IMR-90 (cell line): ENCODE measurements around the gene FAM193A. TPM values are rescaled to one million over a fixed set of nuclear protein-coding genes. Genes with fewer than 3 reads are reported as not detected.

Source experiments
- ATAC-seq: fragments of 200-7000 bp; cut with Tn5 transposase; 2 replicates; pipeline ENCODE4 v1.9.1; 2020; ENCODE audit warnings: low read depth, mild to moderate bottlenecking, moderate library complexity
- BruUV-seq: library from RNA; stranded (reverse); fragments of 400-500 nt; replicated peaks from 2 replicates; lab custom pipeline; 2021; lab: Mats Ljungman, UMichigan
- CTCF ChIA-PET: fragments of 300-600 bp; formaldehyde crosslinking; extraction: SDS; loops from one replicate; lab custom pipeline; 2021; ENCODE audit warnings: antibody characterized with exemption; lab: Yijun Ruan, JAX
- POLR2A ChIA-PET: fragments of 300-600 bp; sonication (Branson Sonifier 250); formaldehyde crosslinking; loops from one replicate; lab custom pipeline; 2022; ENCODE audit warnings: antibody characterized with exemption; ENCODE audit not compliant: unreplicated experiment; lab: Charles Lee
- DNase-seq: peaks from one replicate; pipeline ENCODE4 v3.0.0; 2013
- H2AFZ ChIP-seq: replicated peaks from 2 replicates; pipeline ENCODE3; 2013; ENCODE audit warnings: low read length, mild to moderate bottlenecking; ENCODE audit not compliant: poor library complexity
- H2AK5ac ChIP-seq: 2 replicates; pipeline ENCODE4 v1.6.1; 2013; ENCODE audit warnings: low read depth, low read length, inconsistent platforms
- H2AK9ac ChIP-seq: replicated peaks from 2 replicates; pipeline ENCODE3; 2013; ENCODE audit warnings: mild to moderate bottlenecking, low read depth, low read length, moderate library complexity; ENCODE audit not compliant: poor library complexity
- H2BK120ac ChIP-seq: 2 replicates; pipeline ENCODE4 v1.6.1; 2013; ENCODE audit warnings: low read depth, low read length, inconsistent platforms
- H2BK15ac ChIP-seq: 3 replicates; pipeline ENCODE4 v1.6.1; 2013; ENCODE audit warnings: low read depth, low read length, inconsistent platforms
- H2BK20ac ChIP-seq: 2 replicates; pipeline ENCODE4 v1.6.1; 2013; ENCODE audit warnings: low read depth, mild to moderate bottlenecking, inconsistent platforms, low read length, moderate library complexity
- H2BK5ac ChIP-seq: 2 replicates; pipeline ENCODE4 v1.6.1; 2013; ENCODE audit warnings: mild to moderate bottlenecking, low read depth, low read length, inconsistent platforms; ENCODE audit not compliant: poor library complexity, severe bottlenecking
- H3K14ac ChIP-seq: replicated peaks from 2 replicates; pipeline ENCODE4 v1.6.1; 2013; ENCODE audit warnings: low read depth, low read length, inconsistent platforms
- H3K18ac ChIP-seq: 2 replicates; pipeline ENCODE4 v1.6.1; 2013; ENCODE audit warnings: low read depth, low read length, control low read depth
- H3K23ac ChIP-seq: 2 replicates; pipeline ENCODE4 v1.6.1; 2013; ENCODE audit warnings: low read depth, low read length, inconsistent platforms
- H3K27ac ChIP-seq: 2 replicates; pipeline ENCODE4 v1.5.1; 2013; ENCODE audit warnings: mild to moderate bottlenecking, control low read depth, low read length; ENCODE audit not compliant: insufficient read depth
- H3K27me3 ChIP-seq: 2 replicates; pipeline ENCODE4 v1.6.1; 2013; ENCODE audit warnings: low read length; ENCODE audit not compliant: control insufficient read depth, insufficient read depth
- H3K36me3 ChIP-seq: 2 replicates; pipeline ENCODE4 v1.6.1; 2013; ENCODE audit warnings: low read length, mixed read lengths; ENCODE audit not compliant: control insufficient read depth, insufficient read depth
- H3K4ac ChIP-seq: 2 replicates; pipeline ENCODE4 v1.6.1; 2013; ENCODE audit warnings: low read depth, low read length, inconsistent platforms
- H3K4me1 ChIP-seq: 2 replicates; pipeline ENCODE4 v1.6.1; 2013; ENCODE audit warnings: low read length, mixed read lengths; ENCODE audit not compliant: control insufficient read depth, insufficient read depth
- H3K4me2 ChIP-seq: 2 replicates; pipeline ENCODE4 v1.6.1; 2013; ENCODE audit warnings: low read depth, mild to moderate bottlenecking, control low read depth, low read length, moderate library complexity
- H3K4me3 ChIP-seq: 2 replicates; pipeline ENCODE4 v1.5.1; 2013; ENCODE audit warnings: low read depth, mild to moderate bottlenecking, control low read depth, low read length, moderate library complexity; ENCODE audit not compliant: insufficient read depth
- H3K56ac ChIP-seq: 2 replicates; pipeline ENCODE4 v1.6.1; 2013; ENCODE audit warnings: low read length, inconsistent platforms; ENCODE audit not compliant: insufficient read depth; ENCODE audit errors: extremely low read depth
- H3K79me1 ChIP-seq, 2 experiments: 2 replicates each; pipeline ENCODE4 v1.6.1; 2013; ENCODE audit warnings: low read length in 2 of 2, inconsistent platforms in 1 of 2, low read depth in 1 of 2
- H3K9ac ChIP-seq: 2 replicates; pipeline ENCODE4 v1.6.1; 2013; ENCODE audit warnings: low read depth, low read length, control low read depth
- H3K9me1 ChIP-seq: 2 replicates; pipeline ENCODE4 v1.6.1; 2013; ENCODE audit warnings: low read length, inconsistent platforms; ENCODE audit not compliant: insufficient read depth
- H3K9me3 ChIP-seq: 2 replicates; pipeline ENCODE4 v1.6.1; 2013; ENCODE audit warnings: low read length; ENCODE audit not compliant: control insufficient read depth, insufficient read depth
- H4K20me1 ChIP-seq: 2 replicates; pipeline ENCODE4 v1.6.1; 2013; ENCODE audit warnings: low read length, inconsistent platforms; ENCODE audit not compliant: insufficient read depth
- H4K5ac ChIP-seq: 2 replicates; pipeline ENCODE4 v1.6.1; 2013; ENCODE audit warnings: mild to moderate bottlenecking, low read depth, low read length, control low read depth
- H4K8ac ChIP-seq, 2 experiments: 2 replicates each; pipeline ENCODE4 v1.6.1; 2013; ENCODE audit warnings: low read depth in 2 of 2, low read length in 2 of 2, control low read depth in 1 of 2, inconsistent platforms in 1 of 2
- H4K91ac ChIP-seq: 2 replicates; pipeline ENCODE4 v1.6.1; 2013; ENCODE audit warnings: low read depth, low read length, inconsistent platforms; ENCODE audit not compliant: insufficient read depth
- NFE2L2 ChIP-seq: fragments of 150-350 bp; IDR thresholded peaks from 2 replicates; pipeline ENCODE4 v1.6.1; 2016; ENCODE audit warnings: low read depth, mild to moderate bottlenecking, low read length
- WGBS, 2 experiments: methylation state at CpG; one replicate each; pipeline versions ENCODE4 v1.1.5 to v1.1.7; 2013; ENCODE audit warnings: missing lambda C conversion rate in 2 of 2; ENCODE audit not compliant: insufficient read length in 1 of 2; ENCODE audit errors: extremely low coverage in 2 of 2; 5-methylcytosine and 5-hydroxymethylcytosine counted together
- dilution Hi-C: fragments of 300-500 bp; cut with HindIII; formaldehyde crosslinking; loops from one replicate; pipeline ENCODE4 v1.14.3; 2018; ENCODE audit warnings: low sequenced_read_pairs; ENCODE audit not compliant: unreplicated experiment
- in situ Hi-C: fragments of 300-500 bp; cut with MboI; formaldehyde crosslinking; loops from 3 replicates; pipeline ENCODE4 v1.14.3; 2019; ENCODE audit warnings: low sequenced_read_pairs, inconsistent platforms, mixed read lengths
- intact Hi-C: fragments of 100-400 bp; cut with micrococcal nuclease; formaldehyde crosslinking; loops from 2 replicates; pipeline ENCODE4 v1.10.0; 2022
- polyA plus RNA-seq, 3 experiments: library from polyadenylated mRNA; depleted of rRNA; stranded (reverse); fragments of >200 nt; gene quantifications; 2 replicates each; pipeline ENCODE4 v1.2.3, GENCODE V29; 2012; ENCODE audit warnings: low replicate concordance in 1 of 3
- total RNA-seq: library from RNA; depleted of rRNA; stranded (reverse); fragments of >200 nt; gene quantifications from 2 replicates; pipeline ENCODE4 v1.2.3, GENCODE V29; 2012
- TF ChIP-seq, protein P1 (sequence below): fragments of 150-350 bp; IDR thresholded peaks from 2 replicates; pipeline ENCODE4 v1.6.1; 2017; ENCODE audit warnings: mild to moderate bottlenecking, antibody characterized with exemption, low read length, low read depth

FAM193A gene
- total and polyA plus RNA-seq, 2 of the 4 experiments (the other 2 are of a cell fraction) = 6.8 to 11.0 TPM

DNA sequence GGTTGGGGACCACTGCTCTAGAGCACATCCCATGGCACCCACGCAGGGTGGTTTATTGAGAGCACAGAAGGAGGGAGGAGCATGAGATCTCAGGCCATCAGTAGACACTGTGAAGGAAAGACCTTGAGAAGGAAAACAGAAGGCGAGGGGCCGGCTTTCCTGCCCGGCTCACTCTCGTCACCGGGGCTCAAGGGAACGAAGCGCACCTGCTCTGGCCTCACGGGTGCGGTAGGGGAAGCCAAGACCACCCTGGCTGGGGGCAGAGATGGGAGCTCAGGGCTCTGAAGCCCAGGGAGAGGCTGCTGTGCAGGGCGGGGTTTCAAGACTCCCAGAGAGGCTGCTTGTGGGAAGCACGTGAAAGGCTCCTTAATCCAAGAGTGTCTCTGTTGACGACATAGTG, 113.8 kb downstream of the FAM193A start:
- no peaks in the 10 kb centered on the region for H3K9me3 ChIP-seq
- no peak overlapping the region for H4K91ac ChIP-seq
- H3K9me1 ChIP-seq = peaks cover 7% of the 10 kb centered on the region
- no peak overlapping the region for H3K4me2 ChIP-seq
- no peak overlapping the region for H3K4me3 ChIP-seq
- no peaks in the 10 kb centered on the region for H3K27me3 ChIP-seq
- no peak overlapping the region for H3K18ac ChIP-seq
- H3K23ac ChIP-seq = no peak overlapping the region
- no peak overlapping the region for H2BK15ac ChIP-seq
- intact Hi-C loops = no loop called here
- no peak overlapping the region for H3K56ac ChIP-seq
- in situ Hi-C loops = no loop called here
- ATAC-seq (no peak), DNase-seq (no peak)
- H3K36me3 ChIP-seq = peaks cover 51% of the 10 kb centered on the region
- 100% methylated on average over 4 of the region's 13 CpGs; no CpG with 5 or more reads in 1 of the 2 experiments for WGBS, 2 experiments
- no TSS peak for BruUV-seq
- no peak overlapping the region for H2AFZ ChIP-seq
- no peak overlapping the region for H2BK120ac ChIP-seq
- H3K79me1 ChIP-seq = peaks cover 29 to 55% of the 10 kb centered on the region in 2 experiments
- peaks cover 15% of the 10 kb centered on the region for H4K20me1 ChIP-seq
- H2BK5ac ChIP-seq = no peak overlapping the region
- no peak overlapping the region for H2AK9ac ChIP-seq
- no peak overlapping the region for H2BK20ac ChIP-seq
- H3K27ac ChIP-seq = no peak overlapping the region
- H3K4me1 ChIP-seq = no peaks in the 10 kb centered on the region
- POLR2A ChIA-PET = no interaction called here
- TF ChIP-seq, protein P1, sequence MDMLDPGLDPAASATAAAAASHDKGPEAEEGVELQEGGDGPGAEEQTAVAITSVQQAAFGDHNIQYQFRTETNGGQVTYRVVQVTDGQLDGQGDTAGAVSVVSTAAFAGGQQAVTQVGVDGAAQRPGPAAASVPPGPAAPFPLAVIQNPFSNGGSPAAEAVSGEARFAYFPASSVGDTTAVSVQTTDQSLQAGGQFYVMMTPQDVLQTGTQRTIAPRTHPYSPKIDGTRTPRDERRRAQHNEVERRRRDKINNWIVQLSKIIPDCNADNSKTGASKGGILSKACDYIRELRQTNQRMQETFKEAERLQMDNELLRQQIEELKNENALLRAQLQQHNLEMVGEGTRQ = no peak
- TF ChIP-seq NFE2L2 = no peak
- no peak overlapping the region for H3K4ac ChIP-seq
- no peak overlapping the region for H4K5ac ChIP-seq
- H3K9ac ChIP-seq = no peak overlapping the region
- dilution Hi-C loops = no loop called here
- CTCF ChIA-PET = no interaction called here
- H4K8ac ChIP-seq = no peak overlapping the region
- no peak overlapping the region for H3K14ac ChIP-seq
- no peak overlapping the region for H2AK5ac ChIP-seq
